Thyroid gland (tissue), 4 donors: ENCODE data around the gene FASTK.

Source experiments
- POLR2A ChIP-seq, 2 donors: fragments of 450-650 bp; IDR thresholded peaks; one replicate each; pipeline ENCODE4 v1.6.1; 2017; ENCODE audit warnings: antibody characterized with exemption in 2 of 2, mild to moderate bottlenecking in 2 of 2, moderate library complexity in 1 of 2
- TF ChIP-seq, protein P1 (sequence below), 6 experiments: fragments of 200-600 bp in 3 of 6; fragments of 450-650 bp in 3 of 6; sonication (generic) in 3 of 6; IDR thresholded peaks; one replicate each; pipeline ENCODE4 v1.5.1; 2016 to 2019; ENCODE audit warnings: antibody characterized with exemption in 6 of 6, mild to moderate bottlenecking in 2 of 6, inconsistent platforms in 1 of 6, moderate library complexity in 1 of 6

DNA sequence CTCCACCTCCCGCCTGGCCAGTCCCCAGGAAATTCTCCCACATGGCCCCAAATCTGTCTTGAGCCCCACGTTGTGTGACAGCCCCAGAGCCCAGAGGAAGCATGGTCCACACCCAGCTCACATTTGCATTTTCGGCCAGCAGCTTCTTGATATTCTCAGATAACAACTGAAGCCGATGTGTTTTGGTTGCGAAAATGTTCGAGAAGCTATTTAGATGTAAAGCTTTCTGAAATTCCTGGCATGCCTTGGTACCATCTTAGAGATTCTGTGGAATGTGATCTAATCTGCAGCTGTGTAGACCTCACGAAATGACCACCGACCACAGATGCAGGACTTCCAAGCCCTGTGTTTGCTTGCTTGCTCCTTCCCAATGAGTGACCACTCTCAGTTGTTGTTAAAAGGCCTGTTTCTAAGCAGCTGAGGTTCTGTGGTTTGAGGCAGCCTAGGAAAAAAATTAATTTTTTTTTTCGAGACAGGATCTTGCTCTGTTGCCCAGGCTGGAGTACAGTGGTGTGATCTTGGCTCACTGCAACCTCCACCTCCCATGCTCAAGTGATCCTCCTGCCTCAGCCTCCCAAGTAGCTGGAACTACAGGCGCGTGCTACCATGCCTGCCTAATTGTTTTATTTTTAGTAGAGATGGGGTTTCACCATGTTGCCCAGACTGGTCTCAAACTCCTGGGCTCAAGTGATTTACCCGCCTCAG, 12.4 kb downstream of the FASTK start:
- TF ChIP-seq POLR2A (IDR thresholded peaks at IDR 0.05), result no peak
- TF ChIP-seq, protein P1, sequence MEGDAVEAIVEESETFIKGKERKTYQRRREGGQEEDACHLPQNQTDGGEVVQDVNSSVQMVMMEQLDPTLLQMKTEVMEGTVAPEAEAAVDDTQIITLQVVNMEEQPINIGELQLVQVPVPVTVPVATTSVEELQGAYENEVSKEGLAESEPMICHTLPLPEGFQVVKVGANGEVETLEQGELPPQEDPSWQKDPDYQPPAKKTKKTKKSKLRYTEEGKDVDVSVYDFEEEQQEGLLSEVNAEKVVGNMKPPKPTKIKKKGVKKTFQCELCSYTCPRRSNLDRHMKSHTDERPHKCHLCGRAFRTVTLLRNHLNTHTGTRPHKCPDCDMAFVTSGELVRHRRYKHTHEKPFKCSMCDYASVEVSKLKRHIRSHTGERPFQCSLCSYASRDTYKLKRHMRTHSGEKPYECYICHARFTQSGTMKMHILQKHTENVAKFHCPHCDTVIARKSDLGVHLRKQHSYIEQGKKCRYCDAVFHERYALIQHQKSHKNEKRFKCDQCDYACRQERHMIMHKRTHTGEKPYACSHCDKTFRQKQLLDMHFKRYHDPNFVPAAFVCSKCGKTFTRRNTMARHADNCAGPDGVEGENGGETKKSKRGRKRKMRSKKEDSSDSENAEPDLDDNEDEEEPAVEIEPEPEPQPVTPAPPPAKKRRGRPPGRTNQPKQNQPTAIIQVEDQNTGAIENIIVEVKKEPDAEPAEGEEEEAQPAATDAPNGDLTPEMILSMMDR (IDR thresholded peaks at IDR 0.05), result no peak
